ENCODE results near the gene TPRA1. TPM values are rescaled to one million over a fixed set of nuclear protein-coding genes. Genes with fewer than 3 reads are reported as not detected.
A peak's percentile ranks its signal among the peaks of the same experiment; 100 is the strongest.

TPRA1 gene
- total RNA-seq, 1 experiment from 2014 or later = 20.0 TPM

DNA sequence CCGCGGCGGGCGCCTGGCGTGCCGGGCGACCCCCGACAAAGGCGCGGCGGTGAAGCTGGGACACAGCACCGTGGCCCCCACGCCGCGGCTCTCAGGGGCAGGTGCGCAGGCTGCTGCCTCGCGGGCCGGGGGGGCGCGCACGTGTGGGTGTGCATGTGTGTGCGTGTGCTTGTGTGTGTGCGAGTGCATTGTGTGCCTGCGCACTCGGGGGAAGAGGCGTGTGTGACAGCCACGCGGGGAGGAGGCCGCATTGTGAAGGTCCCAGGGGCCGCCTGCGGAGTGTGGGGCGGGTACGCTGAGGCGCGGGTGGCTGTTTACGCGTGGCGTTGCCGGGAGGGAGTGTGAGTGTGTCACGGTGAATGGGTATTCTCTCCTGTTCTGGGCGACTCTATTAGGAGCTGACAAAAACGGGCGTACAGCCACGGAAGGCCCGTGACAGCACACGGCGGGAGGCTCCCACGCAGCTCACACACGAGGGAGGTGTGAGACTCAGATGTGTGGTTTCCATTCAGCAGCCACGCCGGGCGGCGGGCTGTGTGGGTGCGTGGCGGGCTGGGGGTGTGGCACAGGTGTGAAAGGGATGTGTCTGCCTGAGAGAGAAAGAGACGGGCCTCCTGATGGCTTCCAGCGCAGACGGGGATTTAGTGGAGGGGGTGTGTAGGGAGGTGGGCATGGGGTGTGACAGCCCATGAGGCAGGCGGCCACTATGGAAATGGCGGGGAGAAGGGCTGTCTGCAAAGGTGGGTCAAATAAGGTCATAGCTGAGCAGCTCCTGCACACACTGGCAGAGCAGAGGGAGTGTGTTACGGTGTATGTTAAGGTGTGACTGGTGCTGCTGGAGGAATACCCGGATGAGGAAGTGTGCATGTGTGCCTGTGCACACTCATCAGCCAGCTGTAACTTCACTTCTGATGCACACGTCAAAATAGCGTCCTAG, 39.2 kb upstream of the TPRA1 start:
- DNase-seq = no peak
- TF ChIP-seq, protein P1, sequence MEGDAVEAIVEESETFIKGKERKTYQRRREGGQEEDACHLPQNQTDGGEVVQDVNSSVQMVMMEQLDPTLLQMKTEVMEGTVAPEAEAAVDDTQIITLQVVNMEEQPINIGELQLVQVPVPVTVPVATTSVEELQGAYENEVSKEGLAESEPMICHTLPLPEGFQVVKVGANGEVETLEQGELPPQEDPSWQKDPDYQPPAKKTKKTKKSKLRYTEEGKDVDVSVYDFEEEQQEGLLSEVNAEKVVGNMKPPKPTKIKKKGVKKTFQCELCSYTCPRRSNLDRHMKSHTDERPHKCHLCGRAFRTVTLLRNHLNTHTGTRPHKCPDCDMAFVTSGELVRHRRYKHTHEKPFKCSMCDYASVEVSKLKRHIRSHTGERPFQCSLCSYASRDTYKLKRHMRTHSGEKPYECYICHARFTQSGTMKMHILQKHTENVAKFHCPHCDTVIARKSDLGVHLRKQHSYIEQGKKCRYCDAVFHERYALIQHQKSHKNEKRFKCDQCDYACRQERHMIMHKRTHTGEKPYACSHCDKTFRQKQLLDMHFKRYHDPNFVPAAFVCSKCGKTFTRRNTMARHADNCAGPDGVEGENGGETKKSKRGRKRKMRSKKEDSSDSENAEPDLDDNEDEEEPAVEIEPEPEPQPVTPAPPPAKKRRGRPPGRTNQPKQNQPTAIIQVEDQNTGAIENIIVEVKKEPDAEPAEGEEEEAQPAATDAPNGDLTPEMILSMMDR (conservative IDR thresholded peaks at IDR 0.05) = no peak
- Histone ChIP-seq H3K9ac (ENCODE audit: extremely low read depth, insufficient read length, low read length) (no peak overlapping the region), H2BK5ac (ENCODE audit: insufficient read length, low read length) (no peak overlapping the region), H2AK5ac (ENCODE audit: insufficient read length, low read length) (no peak overlapping the region), H4K91ac (ENCODE audit: insufficient read length, low read depth, low read length) (no peak overlapping the region), H3K27ac (ENCODE audit: insufficient read length, low read depth, low read length) (no peak overlapping the region), H3K4ac (ENCODE audit: low read depth, low read length) (no peak overlapping the region), H3K4me1 (ENCODE audit: insufficient read depth, low read length) (no peaks in the 10 kb centered on the region; the same call in 1 of the 2 replicates), H3T11ph (ENCODE audit: low read length) (no peak overlapping the region), H3K18ac (ENCODE audit: insufficient read length, low read depth, low read length) (no peak overlapping the region), H3K79me1 (ENCODE audit: insufficient read depth, low read depth, low read length, poor library complexity, severe bottlenecking) (no peaks in the 10 kb centered on the region), H4K8ac (replicated peaks; ENCODE audit: insufficient read length, low read depth, low read length) (no peak overlapping the region), H2AFZ (ENCODE audit: low read length) (no peak overlapping the region), H3K23me2 (ENCODE audit: insufficient read length, low read depth, low read length, poor library complexity, severe bottlenecking) (no peaks in the 10 kb centered on the region), H3K14ac (ENCODE audit: insufficient read depth, low read length) (peak overlapping the region; percentile 53; the same call in 1 of the 2 replicates), H3K23ac (ENCODE audit: insufficient read length, low read depth, low read length) (no peak overlapping the region), H4K5ac (ENCODE audit: insufficient read length, low read depth, low read length) (no peak overlapping the region), H3K27me3 (ENCODE audit: insufficient read depth, low read length) (peaks cover 14% of the 10 kb centered on the region), H3K56ac (ENCODE audit: insufficient read length, low read depth, low read length) (no peak overlapping the region), H2BK20ac (ENCODE audit: low read depth, low read length, poor library complexity, severe bottlenecking) (no peak overlapping the region), H3K4me2 (ENCODE audit: insufficient read depth, insufficient read length, low read length) (peak overlapping the region; percentile 54), H2BK12ac (ENCODE audit: insufficient read length, low read depth, low read length) (no peak overlapping the region), H3K79me2 (ENCODE audit: insufficient read depth, low read length) (no peaks in the 10 kb centered on the region), H3K9me3 (ENCODE audit: control insufficient read depth, low read depth, low read length) (no peaks in the 10 kb centered on the region), H4K20me1 (ENCODE audit: control insufficient read depth, insufficient read depth, insufficient read length) (peaks cover 5% of the 10 kb centered on the region), H2BK15ac (ENCODE audit: low read depth, low read length) (no peak overlapping the region), H2BK120ac (ENCODE audit: low read depth, low read length, poor library complexity, severe bottlenecking) (no peak overlapping the region)
- WGBS (ENCODE audit: extremely low coverage, insufficient read length, low lambda C conversion rate) = no CpG with 5 or more reads among the region's 65 CpGs
- Mint-ChIP-seq H3K9me3 (peaks cover 7 to 8% of the 10 kb centered on the region in 2 experiments), H3K27ac (no peak overlapping the region; a peak in 1 of 7 replicates), H3K4me1 (peaks cover 20 to 40% of the 10 kb centered on the region in 2 experiments), H3K4me3 (peak overlapping the region; percentile 70 to 87), H3K27me3 (ENCODE audit: low read depth) (peaks cover 46% of the 10 kb centered on the region), H3K36me3 (ENCODE audit: insufficient read depth in 1 of 3, low read depth in 3 of 3) (no peaks in the 10 kb centered on the region; a peak in 1 of 7 replicates)

All from H9 (cell line).